ENCODE data around the gene MMEL1.
"Not testable (repeated sequence)": the region's sequence is repeated elsewhere in the genome, so short reads cannot be mapped to it uniquely, and the experiment has no call there.

The MMEL1 gene

GRCh38 chr1:2628191-2628932 lies 4.5 kb downstream of the MMEL1 start:
- DNase-seq (ENCODE audit: low read depth), result no peak

- DNase-seq (ENCODE audit: low read depth), result no peak
Measured at GRCh38 chr1:2627746-2628145, 5.1 kb downstream of the MMEL1 start.

DNA sequence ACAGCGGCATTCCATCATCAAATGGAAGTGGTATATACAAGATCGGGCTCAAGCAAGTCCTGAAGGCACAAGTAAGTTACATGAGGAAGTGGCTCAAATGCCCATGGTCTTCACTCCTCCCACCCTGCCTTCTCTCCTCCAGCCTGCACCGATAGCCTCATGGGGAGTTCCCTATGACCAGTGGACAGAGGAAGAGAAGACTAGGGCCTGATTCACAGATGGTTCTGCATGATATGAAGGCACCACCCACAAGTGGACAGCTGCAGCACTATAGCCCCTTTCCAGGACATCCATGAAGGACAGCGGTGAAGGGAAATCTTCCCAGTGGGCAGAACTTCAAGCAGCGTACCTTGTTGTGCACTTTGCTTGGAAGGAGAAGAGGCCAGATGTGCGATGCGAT lies 7.1 kb downstream of the MMEL1 start:
- not testable (repeated sequence) for DNase-seq (ENCODE audit: low read depth)

GRCh38 chr1:2625311-2625710 lies 7.5 kb downstream of the MMEL1 start:
- DNase-seq (ENCODE audit: low read depth), result no peak

DNA sequence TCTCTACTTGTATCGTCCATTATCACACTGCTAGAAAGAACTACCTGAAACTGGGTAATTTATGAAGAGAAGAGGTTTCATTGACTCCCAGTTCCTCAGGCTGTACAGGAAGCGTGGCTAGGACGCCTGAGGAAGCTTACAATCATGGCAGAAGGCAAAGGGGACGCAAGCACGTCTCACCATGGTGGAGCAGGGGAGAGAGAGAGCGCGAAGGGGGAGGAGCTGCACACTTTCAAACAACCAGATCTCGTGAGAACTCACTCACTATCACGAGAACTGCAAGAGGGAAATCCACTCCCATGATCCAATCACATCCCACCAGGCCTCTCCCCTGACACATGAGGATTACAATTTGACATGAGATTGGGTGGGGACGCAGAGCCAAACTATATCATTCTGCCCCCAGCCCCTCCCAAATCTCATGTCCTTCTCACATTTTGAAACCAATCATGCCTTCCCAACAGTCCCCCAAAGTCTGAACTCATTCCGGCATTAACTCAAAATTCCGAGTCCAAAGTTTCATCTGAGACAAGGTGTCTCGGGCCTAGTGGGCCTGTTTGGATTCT lies 8.0 kb downstream of the MMEL1 start:
- DNase-seq (ENCODE audit: low read depth), result no peak

DNA sequence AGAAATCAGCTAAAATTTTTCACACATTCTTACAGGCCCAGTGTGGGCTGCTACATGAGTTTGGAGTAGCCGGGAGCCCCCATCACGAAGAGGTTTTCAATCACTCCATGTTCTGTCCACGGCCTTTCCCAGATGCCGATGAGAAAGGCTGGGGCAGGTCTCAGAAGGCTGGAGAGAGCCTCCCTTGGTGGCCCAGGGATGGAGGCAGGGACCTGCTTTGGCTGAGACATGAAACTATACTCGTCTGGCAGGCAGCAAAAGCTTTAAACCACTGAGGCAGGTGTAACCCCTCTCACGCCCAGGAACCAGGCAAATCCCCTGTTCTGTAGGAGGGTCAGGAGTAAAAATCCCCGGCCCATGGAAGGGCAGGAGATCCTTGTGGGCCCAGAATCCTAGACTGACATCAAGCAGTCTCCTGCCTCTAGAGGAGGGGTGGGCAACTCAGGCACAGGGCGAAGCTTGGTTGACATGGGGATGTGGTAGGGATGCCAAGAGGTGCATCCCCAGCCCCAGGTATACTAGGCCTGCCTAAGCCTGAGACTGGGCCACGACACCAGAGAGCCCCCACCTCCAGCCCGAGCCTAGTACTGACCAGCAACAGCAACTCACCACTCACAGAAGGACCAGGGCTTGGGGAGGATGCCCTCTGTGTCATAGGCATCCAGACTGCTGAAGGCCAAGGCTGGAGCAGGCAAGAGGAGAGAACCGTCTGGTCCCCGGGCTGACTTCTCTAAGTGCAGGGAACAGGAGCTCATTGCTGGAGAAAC lies 9.1 kb downstream of the MMEL1 start:
- DNase-seq (ENCODE audit: low read depth), result no peak

- no peak for DNase-seq (ENCODE audit: low read depth)
Measured at GRCh38 chr1:2617971-2618470, 14.8 kb downstream of the MMEL1 start.

DNA sequence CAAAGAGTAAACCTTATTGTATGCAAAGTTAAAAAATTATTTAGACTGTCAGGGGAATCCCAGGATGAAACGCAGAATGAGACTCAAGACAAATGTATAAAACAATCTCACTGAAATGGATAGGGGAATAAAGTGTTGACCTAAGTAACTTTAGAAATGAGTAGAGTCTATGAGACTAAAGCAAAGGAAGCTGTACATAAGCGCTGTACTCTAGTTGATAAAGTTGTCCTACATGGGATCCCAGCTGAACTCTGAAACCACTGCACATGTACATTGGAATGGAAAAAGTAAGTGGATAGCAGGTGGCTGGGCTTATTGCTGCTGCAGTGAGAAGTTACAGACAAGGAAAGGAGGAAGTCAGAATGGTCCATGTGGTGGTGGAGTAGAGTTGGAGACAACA lies 18.7 kb downstream of the MMEL1 start:
- DNase-seq (ENCODE audit: low read depth), result no peak

DNA sequence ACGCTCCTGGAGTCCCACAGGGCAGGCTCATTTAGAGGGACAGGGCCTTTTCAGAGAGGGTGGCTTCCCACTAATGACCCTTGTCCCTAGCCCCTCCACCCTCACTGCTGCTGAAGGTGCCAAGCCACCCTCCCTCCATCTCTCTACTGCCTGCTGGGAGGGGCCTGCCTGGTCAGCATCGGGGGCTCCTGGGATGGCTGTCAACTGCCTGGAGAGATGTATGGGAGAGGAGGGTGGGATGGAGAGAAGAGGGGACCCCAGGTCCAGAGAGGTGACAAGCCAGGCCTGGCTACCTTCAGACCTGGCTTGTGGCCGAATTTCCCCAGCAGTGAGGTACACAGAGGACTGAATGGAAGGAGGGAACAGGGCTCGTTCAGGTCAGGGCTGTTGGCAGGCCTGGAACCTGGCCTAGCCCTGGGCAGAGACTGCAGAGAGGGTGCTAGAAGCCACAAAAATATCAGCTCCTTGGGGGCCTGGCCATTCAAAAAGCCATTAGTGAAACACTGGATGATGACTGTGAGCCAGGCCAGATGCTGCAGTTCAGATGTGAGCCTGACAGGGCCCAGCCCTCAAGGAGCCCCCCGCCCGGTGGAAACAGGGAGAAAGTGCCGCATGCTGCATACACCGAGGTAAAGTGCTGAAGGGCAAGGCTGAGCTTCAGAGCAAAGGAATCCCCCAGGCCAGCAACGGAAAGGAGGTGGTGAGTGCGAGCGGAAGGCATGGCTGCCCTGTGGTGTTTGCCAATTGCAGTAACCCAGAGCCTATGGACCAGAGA lies 20.0 kb downstream of the MMEL1 start:
- no peak for DNase-seq (ENCODE audit: low read depth)

DNA sequence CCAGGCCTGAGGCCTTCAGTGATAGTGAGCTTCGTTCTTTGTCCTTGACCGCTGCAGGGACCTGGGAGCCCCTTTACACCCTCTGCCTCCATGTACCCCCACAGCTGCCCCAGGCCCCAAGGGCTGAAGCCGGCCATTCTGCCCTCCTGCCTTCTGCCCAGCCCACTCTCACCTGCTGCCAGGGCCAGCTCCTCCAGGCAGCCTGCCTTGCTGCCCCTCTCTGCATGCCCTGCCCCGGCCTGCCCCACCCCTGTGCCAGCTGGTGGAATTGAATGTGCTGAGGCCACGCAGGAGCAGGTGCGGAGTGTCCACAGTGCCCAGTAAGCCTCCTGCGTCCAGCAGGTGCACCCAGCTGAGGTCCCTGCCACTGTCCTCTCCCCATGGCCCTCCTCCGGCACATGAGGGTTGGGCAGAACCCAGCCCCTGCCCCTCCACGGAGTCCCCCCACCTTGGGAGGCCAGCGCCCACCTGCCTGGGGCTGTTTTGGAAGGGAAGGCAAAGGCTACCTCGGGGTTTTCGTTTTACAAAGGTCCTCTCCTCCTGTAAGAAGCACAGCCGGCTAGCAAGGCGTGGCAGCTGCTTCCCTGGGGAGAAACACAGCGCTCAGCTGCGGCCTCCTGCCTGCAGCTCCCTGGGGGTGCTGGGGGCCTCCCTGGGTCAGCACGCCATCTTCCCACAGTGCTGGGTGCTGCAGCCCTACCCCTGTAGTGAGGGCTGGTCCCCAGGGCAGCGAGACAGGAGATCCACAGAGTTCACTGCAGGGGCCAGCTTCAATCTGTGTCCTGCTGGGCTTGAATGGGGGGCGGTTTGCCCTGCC lies 21.0 kb downstream of the MMEL1 start:
- DNase-seq (ENCODE audit: low read depth), result no peak

- no peak for DNase-seq (ENCODE audit: low read depth)
Measured at GRCh38 chr1:2611031-2611501, 21.8 kb downstream of the MMEL1 start.

DNA sequence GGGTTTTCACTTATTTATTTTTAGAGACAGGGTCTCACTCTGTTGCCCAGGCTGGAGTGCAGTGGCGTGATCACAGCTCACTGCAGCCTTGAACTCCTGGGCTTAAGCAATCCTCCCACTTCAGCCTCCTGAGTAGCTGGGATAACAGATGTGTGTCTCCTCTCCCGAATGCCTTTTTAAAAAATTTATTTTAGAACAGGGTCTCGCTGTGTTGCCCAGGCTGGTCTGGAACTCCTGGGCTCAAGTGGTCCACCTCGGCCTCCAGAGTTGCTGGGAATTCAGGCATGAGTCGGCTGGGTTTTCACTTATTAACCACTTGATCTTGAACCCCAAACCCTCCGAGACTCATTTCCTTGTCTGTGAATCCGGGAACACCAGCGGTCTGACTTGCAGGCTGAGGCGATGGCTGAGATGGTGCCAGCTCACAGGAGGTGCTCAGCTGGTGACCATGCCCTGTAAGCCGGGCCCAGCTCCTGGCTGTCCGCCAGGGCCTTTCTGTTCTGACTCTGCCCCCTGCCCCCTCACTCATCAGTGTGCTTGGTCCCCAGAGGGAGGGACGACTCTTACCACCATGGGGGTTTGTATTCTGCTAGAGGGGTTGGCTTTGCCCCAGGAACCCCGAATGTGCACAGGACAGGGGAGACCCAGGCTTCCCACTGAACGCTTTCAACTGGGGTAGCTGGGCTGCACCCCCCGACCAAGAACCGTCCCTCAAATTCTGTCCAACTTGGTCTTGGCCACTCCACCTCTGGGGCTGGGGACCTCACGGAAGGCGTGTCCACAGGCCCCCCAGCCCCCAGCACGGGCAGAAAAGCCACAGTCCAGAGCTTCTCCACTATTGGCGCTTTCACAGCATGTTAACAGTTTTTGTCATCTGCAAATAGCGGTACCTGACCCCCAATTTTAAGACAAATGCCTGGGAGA lies 22.5 kb downstream of the MMEL1 start:
- DNase-seq (ENCODE audit: low read depth), result no peak

GRCh38 chr1:2609319-2610035 lies 23.3 kb downstream of the MMEL1 start:
- DNase-seq (ENCODE audit: low read depth), result no peak

- no peak for DNase-seq (ENCODE audit: low read depth)
Measured at GRCh38 chr1:2607641-2608091, 25.1 kb downstream of the MMEL1 start.

- no peak for DNase-seq (ENCODE audit: low read depth)
Measured at GRCh38 chr1:2606881-2607621, 25.8 kb downstream of the MMEL1 start.

GRCh38 chr1:2606396-2606880 lies 26.4 kb downstream of the MMEL1 start:
- DNase-seq (ENCODE audit: low read depth), result no peak

GRCh38 chr1:2605509-2606395 lies 27.1 kb downstream of the MMEL1 start:
- no peak for DNase-seq (ENCODE audit: low read depth)
